ENCODE measurements around the gene AMZ2. TPM values are rescaled to one million over a fixed set of nuclear protein-coding genes. Genes with fewer than 3 reads are reported as not detected.
A peak's percentile ranks its signal among the peaks of the same experiment; 100 is the strongest.
"Not testable (repeated sequence)": the region's sequence is repeated elsewhere in the genome, so short reads cannot be mapped to it uniquely, and the experiment has no call there.

AMZ2 gene
- total RNA-seq, 2 experiments from 2014 or later, result 120 to 134 TPM

GRCh38 chr17:68210570-68211315 lies 37.1 kb upstream of the AMZ2 start:
- Mint-ChIP-seq H3K27me3 (no peaks in the 10 kb centered on the region), H3K9me3 (no peaks in the 10 kb centered on the region), H3K27ac (no peak overlapping the region), H3K4me1 (peaks cover 38% of the 10 kb centered on the region), H3K4me3 (no peak overlapping the region), H3K36me3 (peaks cover 10% of the 10 kb centered on the region)
- DNase-seq, result no peak

DNA sequence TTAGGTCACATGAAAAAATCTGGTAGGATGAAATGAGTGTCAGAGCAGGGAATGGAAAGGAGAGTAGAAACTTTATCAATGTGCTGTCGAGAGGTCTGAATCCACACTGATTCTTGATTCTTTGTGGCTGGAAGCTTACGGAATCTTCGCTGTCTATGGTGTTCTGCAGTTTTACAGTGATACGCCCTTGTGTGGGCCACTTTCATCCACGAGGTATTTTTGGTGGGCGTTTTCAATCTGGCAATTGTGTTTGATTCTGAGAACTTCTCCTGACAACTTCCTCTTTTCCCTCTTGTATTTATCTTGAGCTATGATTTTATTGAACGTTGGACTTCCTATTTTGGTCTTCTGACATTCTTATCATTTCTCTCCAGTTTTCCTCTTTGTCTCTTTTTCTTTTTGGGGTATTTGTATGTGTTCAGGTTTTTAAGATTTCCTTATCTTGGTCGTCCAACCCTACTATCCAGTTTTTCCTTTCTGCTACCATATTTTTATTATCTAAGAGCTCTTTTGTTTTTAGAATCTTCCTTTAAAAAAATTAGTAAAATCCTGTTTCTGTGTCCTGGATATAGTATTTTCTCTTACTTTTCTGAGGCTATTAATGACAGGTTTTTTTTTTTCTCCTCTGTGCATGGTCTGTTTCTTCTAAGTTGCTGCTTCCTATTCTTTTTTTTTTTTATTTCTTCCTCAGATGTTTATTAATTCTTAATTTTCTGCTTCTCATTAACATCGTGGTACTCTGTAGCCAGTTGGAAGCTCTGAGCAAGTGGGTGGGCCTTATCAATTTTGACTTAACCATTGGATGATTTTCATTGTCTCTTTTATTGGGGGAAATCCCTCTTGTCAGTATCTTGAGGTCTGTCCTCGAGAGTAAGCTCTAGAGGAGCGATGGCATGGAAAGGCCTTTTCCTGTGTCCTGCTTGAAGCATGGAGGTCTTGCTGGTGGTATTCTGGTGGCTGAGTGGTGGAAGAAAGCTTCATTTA lies 34.1 kb upstream of the AMZ2 start:
- DNase-seq, H3K9me3 Mint-ChIP-seq, H3K36me3 Mint-ChIP-seq, H3K27me3 Mint-ChIP-seq: not testable (repeated sequence)
- H3K27ac Mint-ChIP-seq, result peak overlapping the region; percentile 49
- H3K4me3 Mint-ChIP-seq, result peak overlapping the region; percentile 36
- peaks cover 22% of the 10 kb centered on the region for H3K4me1 Mint-ChIP-seq

- H3K4me3 Mint-ChIP-seq, H3K36me3 Mint-ChIP-seq, H3K9me3 Mint-ChIP-seq, H3K27ac Mint-ChIP-seq, DNase-seq, H3K27me3 Mint-ChIP-seq: not testable (repeated sequence)
- H3K4me1 Mint-ChIP-seq, result peaks cover 22% of the 10 kb centered on the region
These were observed 32.4 kb upstream of the AMZ2 start for GRCh38 chr17:68215453-68215852.

DNA sequence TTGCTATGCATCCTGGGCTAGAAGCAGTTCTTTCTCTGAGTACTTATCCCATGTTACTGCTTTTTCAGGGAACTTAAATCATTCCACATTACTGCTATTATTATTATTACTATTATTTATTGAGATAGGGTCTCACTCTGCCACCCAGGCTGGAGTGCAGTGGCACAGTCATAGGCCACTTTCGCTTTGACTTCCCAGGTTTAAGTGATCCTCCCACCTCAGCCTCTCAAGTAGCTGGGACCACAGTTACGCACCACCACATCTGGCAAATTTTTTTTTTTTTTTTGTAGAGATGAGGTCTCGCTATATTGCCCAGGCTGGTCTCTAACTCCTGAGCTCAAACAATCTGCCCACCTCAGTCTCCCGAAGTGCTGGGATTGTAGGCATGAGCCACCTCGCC lies 28.4 kb upstream of the AMZ2 start:
- H3K27me3 Mint-ChIP-seq, DNase-seq, H3K4me1 Mint-ChIP-seq, H3K9me3 Mint-ChIP-seq, H3K36me3 Mint-ChIP-seq, H3K4me3 Mint-ChIP-seq, H3K27ac Mint-ChIP-seq: not testable (repeated sequence)

GRCh38 chr17:68220186-68220585 lies 27.7 kb upstream of the AMZ2 start:
- H3K27me3 Mint-ChIP-seq, DNase-seq, H3K4me3 Mint-ChIP-seq, H3K9me3 Mint-ChIP-seq, H3K4me1 Mint-ChIP-seq, H3K36me3 Mint-ChIP-seq, H3K27ac Mint-ChIP-seq: not testable (repeated sequence)

DNA sequence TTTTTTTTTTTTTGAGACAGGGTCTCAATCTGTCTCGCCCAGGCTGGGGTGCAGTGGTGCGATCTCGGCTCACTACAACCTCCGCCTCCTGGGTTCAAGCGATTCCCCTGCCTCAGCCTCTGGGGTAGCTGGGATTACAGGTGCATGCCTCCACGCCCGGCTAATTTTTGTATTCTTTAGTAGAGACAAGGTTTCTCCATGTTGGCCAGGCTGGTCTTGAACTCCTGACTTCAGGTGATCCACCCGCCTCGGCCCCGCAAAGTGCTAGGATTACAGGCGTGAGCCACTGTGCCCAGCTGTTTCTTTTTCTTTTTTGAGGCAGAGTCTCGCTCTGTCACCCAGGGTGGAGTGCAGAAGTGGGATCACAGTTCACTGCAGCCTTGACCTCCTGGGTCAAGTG lies 27.1 kb upstream of the AMZ2 start:
- not testable (repeated sequence) for H3K36me3 Mint-ChIP-seq, H3K27ac Mint-ChIP-seq, DNase-seq, H3K4me3 Mint-ChIP-seq, H3K9me3 Mint-ChIP-seq, H3K27me3 Mint-ChIP-seq, H3K4me1 Mint-ChIP-seq

DNA sequence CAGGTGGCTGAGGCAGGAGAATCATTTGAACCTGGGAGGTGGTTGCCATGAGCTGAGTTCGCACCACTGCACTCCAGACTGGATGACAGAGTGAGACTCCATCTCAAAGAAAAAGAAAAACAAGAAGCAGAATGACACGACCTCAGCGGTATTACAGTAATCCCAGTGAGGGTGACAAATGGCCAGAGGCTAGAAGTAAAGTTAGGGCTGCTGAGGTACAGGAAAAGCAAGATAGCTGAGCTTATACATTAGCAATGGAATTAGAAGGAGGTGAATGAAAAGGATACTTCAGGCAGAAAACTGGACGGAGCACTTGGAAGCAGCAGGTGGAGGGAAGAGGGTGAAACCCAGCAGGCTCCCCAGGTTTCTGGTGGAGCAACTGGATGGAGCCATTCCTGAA lies 26.1 kb upstream of the AMZ2 start:
- Mint-ChIP-seq H3K9me3 (no peaks in the 10 kb centered on the region), H3K4me1 (peaks cover 2% of the 10 kb centered on the region), H3K4me3 (no peak overlapping the region), H3K27ac (no peak overlapping the region), H3K27me3 (no peaks in the 10 kb centered on the region), H3K36me3 (no peaks in the 10 kb centered on the region)
- no peak for DNase-seq

GRCh38 chr17:68222606-68223005 lies 25.2 kb upstream of the AMZ2 start:
- Mint-ChIP-seq H3K27ac (peak overlapping the region; percentile 46), H3K36me3 (no peaks in the 10 kb centered on the region), H3K27me3 (no peaks in the 10 kb centered on the region), H3K4me1 (peaks cover 4% of the 10 kb centered on the region), H3K4me3 (no peak overlapping the region), H3K9me3 (no peaks in the 10 kb centered on the region)
- no peak for DNase-seq

DNA sequence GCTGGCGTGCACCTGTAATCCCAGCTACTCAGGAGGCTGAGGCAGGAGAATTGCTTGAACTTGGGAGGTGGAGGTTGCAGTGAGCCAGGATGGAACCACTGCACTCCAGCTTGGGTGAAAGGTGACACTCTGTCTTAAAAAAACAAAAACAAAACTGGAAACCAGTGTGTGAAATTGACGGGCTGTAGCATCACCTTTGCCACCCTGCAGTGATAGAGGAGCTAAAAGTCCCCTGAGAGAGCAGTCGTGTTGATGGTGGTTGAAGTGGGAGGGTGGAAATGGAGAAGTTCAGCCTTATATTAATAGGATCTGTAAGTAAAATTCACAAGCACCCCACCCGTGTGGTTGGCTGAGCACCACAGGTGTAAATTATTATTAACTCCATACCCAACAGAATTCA lies 22.8 kb upstream of the AMZ2 start:
- not testable (repeated sequence) for H3K9me3 Mint-ChIP-seq

GRCh38 chr17:68228039-68228680 lies 19.7 kb upstream of the AMZ2 start:
- H3K36me3 Mint-ChIP-seq, H3K9me3 Mint-ChIP-seq, DNase-seq, H3K27me3 Mint-ChIP-seq, H3K4me3 Mint-ChIP-seq: not testable (repeated sequence)
- Mint-ChIP-seq H3K27ac (peak overlapping the region; percentile 59), H3K4me1 (peaks cover 17% of the 10 kb centered on the region)

More for the DNA sequence above, 22.8 kb upstream of the AMZ2 start:
- peaks cover 17% of the 10 kb centered on the region for H3K4me1 Mint-ChIP-seq
- not testable (repeated sequence) for H3K27me3 Mint-ChIP-seq, H3K4me3 Mint-ChIP-seq, DNase-seq, H3K36me3 Mint-ChIP-seq, H3K27ac Mint-ChIP-seq

DNA sequence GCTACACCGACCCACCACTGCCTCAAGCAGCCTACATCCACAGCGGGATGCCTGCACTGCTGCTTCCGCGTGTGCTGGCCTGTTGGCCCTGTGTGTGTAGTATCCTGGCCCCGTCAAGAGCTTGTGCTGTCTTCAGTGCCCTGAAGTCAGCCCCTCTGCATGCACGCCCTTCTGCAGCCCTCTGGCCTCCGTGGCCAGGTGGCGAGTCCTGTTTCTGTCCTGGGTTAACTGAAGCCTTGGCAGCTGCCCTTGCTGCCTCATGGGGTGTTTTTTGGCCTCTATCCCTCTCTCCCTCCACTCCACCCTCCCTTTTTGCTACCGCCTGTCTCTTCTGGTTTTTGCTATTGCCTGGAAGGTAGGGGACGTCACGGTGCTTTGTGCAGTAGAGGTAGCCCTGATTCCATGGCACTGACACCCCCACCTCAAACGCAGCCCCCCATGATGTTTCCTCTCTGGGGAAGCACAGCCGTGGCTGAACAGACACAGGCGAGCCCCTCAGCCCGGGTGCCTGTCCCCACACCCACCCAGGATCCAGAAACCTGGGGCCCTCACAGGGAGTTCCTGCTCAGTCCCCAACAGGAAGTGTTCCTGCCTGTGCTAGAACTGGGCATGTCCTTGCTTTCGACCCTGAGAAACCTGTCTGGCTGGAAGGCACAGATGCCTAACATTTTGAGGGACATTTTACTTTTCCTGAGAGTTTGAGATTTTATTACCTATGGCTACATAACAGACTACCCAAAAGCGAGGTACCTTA lies 18.8 kb upstream of the AMZ2 start:
- peak overlapping the region; percentile 47 for H3K27ac Mint-ChIP-seq

GRCh38 chr17:68229619-68230018 lies 18.2 kb upstream of the AMZ2 start:
- no peaks in the 10 kb centered on the region for H3K9me3 Mint-ChIP-seq
- H3K27ac Mint-ChIP-seq, result no peak overlapping the region
- peaks cover 5% of the 10 kb centered on the region for H3K36me3 Mint-ChIP-seq
- DNase-seq, result no peak
- H3K27me3 Mint-ChIP-seq, result no peaks in the 10 kb centered on the region
- H3K4me1 Mint-ChIP-seq, result peaks cover 20% of the 10 kb centered on the region
- H3K4me3 Mint-ChIP-seq, result no peak overlapping the region

More for the DNA sequence above, 18.8 kb upstream of the AMZ2 start:
- no peak for DNase-seq
- Mint-ChIP-seq H3K36me3 (peaks cover 5% of the 10 kb centered on the region), H3K4me1 (peaks cover 17% of the 10 kb centered on the region), H3K27me3 (no peaks in the 10 kb centered on the region), H3K4me3 (no peak overlapping the region), H3K9me3 (no peaks in the 10 kb centered on the region)

DNA sequence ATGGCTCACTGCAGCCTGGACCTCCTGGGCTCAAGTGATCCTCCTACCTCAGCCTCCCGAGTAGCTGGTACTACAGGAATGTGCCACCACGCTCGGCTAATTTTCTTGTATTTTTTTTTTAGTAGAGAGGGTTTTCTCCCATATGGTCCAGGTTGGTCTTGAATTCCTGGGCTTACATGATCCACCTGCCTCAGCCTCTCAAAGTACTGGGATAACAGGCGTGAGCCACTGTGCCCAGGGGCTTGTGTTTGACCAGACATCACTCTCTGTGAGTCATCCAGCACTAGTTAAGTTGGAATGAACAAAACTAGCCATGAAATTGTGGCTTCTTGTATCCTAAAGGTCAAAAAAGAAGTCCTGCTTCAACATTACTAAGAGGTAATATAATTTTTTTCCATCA lies 16.7 kb upstream of the AMZ2 start:
- H3K9me3 Mint-ChIP-seq, H3K27ac Mint-ChIP-seq, H3K4me3 Mint-ChIP-seq, H3K27me3 Mint-ChIP-seq, DNase-seq, H3K36me3 Mint-ChIP-seq: not testable (repeated sequence)
- H3K4me1 Mint-ChIP-seq, result peaks cover 29% of the 10 kb centered on the region

GRCh38 chr17:68231541-68231940 lies 16.3 kb upstream of the AMZ2 start:
- no peak for DNase-seq
- no peaks in the 10 kb centered on the region for H3K9me3 Mint-ChIP-seq
- peaks cover 5% of the 10 kb centered on the region for H3K36me3 Mint-ChIP-seq
- H3K4me1 Mint-ChIP-seq, result peaks cover 29% of the 10 kb centered on the region
- no peak overlapping the region for H3K4me3 Mint-ChIP-seq
- no peak overlapping the region for H3K27ac Mint-ChIP-seq
- no peaks in the 10 kb centered on the region for H3K27me3 Mint-ChIP-seq

DNA sequence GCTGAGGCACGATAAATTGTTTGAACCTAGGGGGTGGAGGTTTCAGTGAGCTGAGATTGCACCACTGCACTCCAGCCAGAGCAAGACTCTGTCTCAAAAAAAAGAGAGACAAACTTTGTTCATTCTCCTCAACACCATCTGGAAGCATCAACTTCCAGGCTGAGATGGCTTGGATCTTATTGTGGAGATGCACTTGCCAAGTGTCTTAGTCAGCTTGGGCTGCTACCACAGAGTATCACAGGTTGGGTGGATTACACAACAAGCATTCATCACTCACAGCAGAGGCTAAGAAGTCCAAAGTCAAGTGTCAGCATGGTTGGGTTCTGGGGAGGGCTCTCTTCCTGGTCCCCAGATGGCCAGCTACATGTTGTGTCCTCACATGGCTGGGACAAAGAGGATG lies 15.1 kb upstream of the AMZ2 start:
- not testable (repeated sequence) for H3K27me3 Mint-ChIP-seq, H3K9me3 Mint-ChIP-seq

More for the DNA sequence above, 15.1 kb upstream of the AMZ2 start:
- peaks cover 34% of the 10 kb centered on the region for H3K4me1 Mint-ChIP-seq
- not testable (repeated sequence) for H3K36me3 Mint-ChIP-seq, H3K4me3 Mint-ChIP-seq, DNase-seq
- peak overlapping the region; percentile 34 for H3K27ac Mint-ChIP-seq
